Immature natural killer cell (primary cell): Measurements from ENCODE around the gene IL4I1. TPM values are rescaled to one million over a fixed set of nuclear protein-coding genes. Genes with fewer than 3 reads are reported as not detected.

ENCODE experiments used
- DNase-seq, 3 donors: peaks; one replicate each; pipeline ENCODE4 v3.0.0; 2022; ENCODE audit warnings: mixed read lengths in 1 of 3
- H3K27ac Mint-ChIP-seq, 6 donors: one replicate each; pipeline ENCODE4 v1.8.0; 2020; ENCODE audit warnings: mixed read lengths in 6 of 6, mild to moderate bottlenecking in 5 of 6, inconsistent platforms in 4 of 6, moderate library complexity in 3 of 6
- H3K27me3 Mint-ChIP-seq, 3 donors: one replicate each; pipeline ENCODE4 v1.8.0; 2020 to 2021; ENCODE audit warnings: low read depth in 3 of 3, mild to moderate bottlenecking in 3 of 3, mixed read lengths in 3 of 3, moderate library complexity in 3 of 3, inconsistent platforms in 1 of 3
- H3K36me3 Mint-ChIP-seq, 3 donors: one replicate each; pipeline ENCODE4 v1.8.0; 2020; ENCODE audit warnings: mixed read lengths in 3 of 3, inconsistent platforms in 2 of 3, mild to moderate bottlenecking in 2 of 3
- H3K4me1 Mint-ChIP-seq, 2 donors: one replicate each; pipeline ENCODE4 v1.8.0; 2020; ENCODE audit warnings: inconsistent platforms in 2 of 2, mild to moderate bottlenecking in 2 of 2, mixed read lengths in 2 of 2, moderate library complexity in 1 of 2
- H3K4me3 Mint-ChIP-seq, 5 donors: one replicate each; pipeline ENCODE4 v1.8.0; 2020; ENCODE audit warnings: mild to moderate bottlenecking in 5 of 5, mixed read lengths in 5 of 5, inconsistent platforms in 3 of 5, moderate library complexity in 3 of 5
- H3K9me3 Mint-ChIP-seq, 6 donors: one replicate each; pipeline ENCODE4 v1.8.0; 2020; ENCODE audit warnings: mild to moderate bottlenecking in 6 of 6, mixed read lengths in 6 of 6, inconsistent platforms in 4 of 6, moderate library complexity in 3 of 6
- polyA plus RNA-seq, 3 donors: library from polyadenylated mRNA; unstranded; fragments of 300-500 nt; fragmentation: Illumina TruSeq; gene quantifications; one replicate each; pipeline ENCODE4 v1.2.3, GENCODE V29; 2021

The IL4I1 gene
- polyA plus RNA-seq, 3 donors from 2014 or later: 0.27 to 0.40 TPM; not detected in 1

- no peak overlapping the region for H3K4me3 Mint-ChIP-seq
- peaks cover 18 to 29% of the 10 kb centered on the region in 2 donors for H3K4me1 Mint-ChIP-seq
- H3K27me3 Mint-ChIP-seq: peaks cover 0 to 1% (median 0%) of the 10 kb centered on the region in 3 donors
- DNase-seq: no peak
- peak overlapping the region in 1 of 6 donors; percentile 43 for H3K27ac Mint-ChIP-seq
- peaks cover 0 to 12% (median 4%) of the 10 kb centered on the region in 3 donors for H3K36me3 Mint-ChIP-seq
- no peaks in the 10 kb centered on the region for H3K9me3 Mint-ChIP-seq
Measured at GRCh38 chr19:49920624-49921363, 24.1 kb upstream of the IL4I1 start.

DNA sequence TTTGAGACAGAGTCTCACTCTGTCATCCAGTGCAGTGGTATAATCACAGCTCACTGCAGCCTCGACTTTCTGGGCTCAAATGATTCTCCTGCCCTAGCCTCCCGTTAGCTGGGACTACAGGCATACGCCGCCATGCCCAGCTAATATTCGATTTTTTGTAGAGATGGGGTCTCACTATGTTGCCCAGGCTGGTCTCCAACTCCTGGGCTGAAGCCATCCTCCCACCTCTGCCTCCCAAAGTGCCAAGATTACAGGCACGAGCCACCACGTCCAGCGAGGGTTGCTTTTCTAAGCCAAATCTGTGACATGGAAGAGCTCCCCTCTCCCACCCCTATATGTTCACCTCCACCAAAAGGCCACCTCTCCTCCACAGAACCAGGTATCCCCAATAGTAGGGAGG, 21.4 kb upstream of the IL4I1 start:
- DNase-seq: no peak
- Mint-ChIP-seq H3K9me3 (no peaks in the 10 kb centered on the region), H3K27me3 (peaks cover 0 to 1% (median 0%) of the 10 kb centered on the region in 3 donors), H3K36me3 (peaks cover 5 to 20% (median 10%) of the 10 kb centered on the region in 3 donors), H3K4me1 (peaks cover 19 to 21% of the 10 kb centered on the region in 2 donors), H3K27ac (peak overlapping the region in 1 of 6 donors; percentile 36), H3K4me3 (no peak overlapping the region)

DNA sequence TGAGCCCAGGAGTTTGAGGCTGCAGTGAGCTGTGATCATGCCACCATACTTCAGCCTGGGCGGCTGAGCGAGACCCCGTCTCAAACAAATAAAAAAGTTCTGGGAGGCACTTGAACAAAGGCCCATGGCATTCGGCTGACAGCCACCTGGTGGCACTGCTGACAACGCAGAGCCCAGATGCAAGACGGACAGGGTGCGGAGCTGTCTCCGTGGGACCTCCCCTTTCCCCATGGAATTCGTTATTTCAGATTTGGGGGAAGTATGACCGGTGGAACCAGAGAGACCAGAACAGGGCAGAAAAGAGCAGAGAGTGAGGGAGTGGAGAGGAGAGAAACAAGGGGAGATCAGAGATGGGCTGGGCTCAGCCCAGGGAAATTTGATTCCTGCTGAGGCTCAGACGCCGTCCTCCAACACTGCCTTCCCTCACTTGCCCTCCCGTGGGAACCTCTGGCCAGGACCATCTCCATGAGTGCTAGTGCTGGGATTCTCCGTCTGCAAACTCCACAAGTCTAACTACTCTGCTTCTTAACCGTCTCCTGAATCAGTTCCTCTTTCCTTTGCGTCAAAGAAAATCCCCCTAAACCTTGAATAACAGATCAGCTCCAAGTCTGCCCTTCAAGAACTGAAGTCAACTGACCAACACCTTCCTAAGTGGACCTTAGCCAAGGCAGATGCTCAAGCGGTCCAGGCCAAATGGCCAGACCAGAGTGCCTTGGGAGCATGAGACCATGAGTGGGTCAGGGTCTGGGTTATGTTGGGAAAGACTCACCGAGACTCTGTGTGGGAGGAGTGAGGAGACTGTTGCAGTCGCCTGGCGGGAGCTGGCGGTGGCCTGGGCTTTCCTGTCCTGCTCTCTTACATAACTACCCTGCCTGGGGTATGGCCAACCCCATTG, 20.4 kb upstream of the IL4I1 start:
- DNase-seq: no peak
- peaks cover 8 to 20% (median 10%) of the 10 kb centered on the region in 3 donors for H3K36me3 Mint-ChIP-seq
- H3K4me1 Mint-ChIP-seq: peaks cover 17 to 21% of the 10 kb centered on the region in 2 donors
- H3K27me3 Mint-ChIP-seq: peaks cover 0 to 1% (median 0%) of the 10 kb centered on the region in 3 donors
- H3K4me3 Mint-ChIP-seq: no peak overlapping the region
- H3K9me3 Mint-ChIP-seq: no peaks in the 10 kb centered on the region
- no peak overlapping the region for H3K27ac Mint-ChIP-seq

DNA sequence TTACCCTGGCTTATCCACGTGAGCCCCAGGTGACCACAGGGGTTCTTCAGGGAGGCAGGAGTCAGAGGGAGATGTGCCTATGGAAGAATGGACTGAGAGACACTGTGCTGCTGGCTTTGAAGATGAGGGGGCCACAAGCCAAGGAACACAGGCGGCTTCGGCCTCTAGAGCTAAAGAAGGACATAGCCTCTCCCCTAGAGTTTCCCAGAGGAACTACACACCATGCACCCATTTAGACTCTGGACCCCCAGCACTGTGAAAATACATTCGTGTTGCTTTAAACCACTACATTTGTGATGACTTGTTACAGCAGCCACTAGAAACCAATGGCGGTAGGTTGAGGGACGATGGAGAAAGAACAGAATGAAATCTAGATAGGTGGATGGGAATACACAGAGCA, 18.6 kb upstream of the IL4I1 start:
- no peak for DNase-seq
- Mint-ChIP-seq H3K9me3 (no peaks in the 10 kb centered on the region), H3K4me1 (peaks cover 14 to 26% of the 10 kb centered on the region in 2 donors), H3K27me3 (peaks cover 0 to 1% (median 0%) of the 10 kb centered on the region in 3 donors), H3K36me3 (peaks cover 8 to 16% (median 14%) of the 10 kb centered on the region in 3 donors), H3K27ac (peak overlapping the region in 3 of 6 donors; percentile 18 to 86 (median 23)), H3K4me3 (no peak overlapping the region)

DNA sequence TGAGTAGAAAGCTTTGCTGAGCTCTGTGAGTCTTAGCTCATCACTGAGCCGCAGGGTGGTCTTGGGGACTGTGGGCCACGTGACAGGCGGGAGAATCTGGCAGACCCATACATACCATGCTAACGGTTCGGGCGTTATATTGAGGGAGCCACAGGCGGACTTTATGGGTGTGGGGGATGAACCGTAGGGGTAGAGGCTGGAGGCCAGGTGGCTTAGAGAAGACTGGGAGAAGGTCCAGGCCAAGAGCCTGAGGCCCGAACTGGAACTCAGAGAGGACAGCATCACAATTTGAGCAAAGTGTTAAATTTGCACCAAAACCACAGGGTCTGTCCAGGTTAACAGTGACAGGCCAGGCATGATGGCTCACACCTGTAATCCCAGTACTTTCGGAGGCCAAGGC, 17.0 kb upstream of the IL4I1 start:
- Mint-ChIP-seq H3K9me3 (no peaks in the 10 kb centered on the region), H3K36me3 (peaks cover 8 to 15% (median 14%) of the 10 kb centered on the region in 3 donors), H3K27ac (peak overlapping the region in 2 of 6 donors; percentile 23 to 55), H3K4me3 (no peak overlapping the region), H3K4me1 (peaks cover 11 to 19% of the 10 kb centered on the region in 2 donors), H3K27me3 (peaks cover 0 to 1% (median 0%) of the 10 kb centered on the region in 3 donors)
- no peak for DNase-seq

DNA sequence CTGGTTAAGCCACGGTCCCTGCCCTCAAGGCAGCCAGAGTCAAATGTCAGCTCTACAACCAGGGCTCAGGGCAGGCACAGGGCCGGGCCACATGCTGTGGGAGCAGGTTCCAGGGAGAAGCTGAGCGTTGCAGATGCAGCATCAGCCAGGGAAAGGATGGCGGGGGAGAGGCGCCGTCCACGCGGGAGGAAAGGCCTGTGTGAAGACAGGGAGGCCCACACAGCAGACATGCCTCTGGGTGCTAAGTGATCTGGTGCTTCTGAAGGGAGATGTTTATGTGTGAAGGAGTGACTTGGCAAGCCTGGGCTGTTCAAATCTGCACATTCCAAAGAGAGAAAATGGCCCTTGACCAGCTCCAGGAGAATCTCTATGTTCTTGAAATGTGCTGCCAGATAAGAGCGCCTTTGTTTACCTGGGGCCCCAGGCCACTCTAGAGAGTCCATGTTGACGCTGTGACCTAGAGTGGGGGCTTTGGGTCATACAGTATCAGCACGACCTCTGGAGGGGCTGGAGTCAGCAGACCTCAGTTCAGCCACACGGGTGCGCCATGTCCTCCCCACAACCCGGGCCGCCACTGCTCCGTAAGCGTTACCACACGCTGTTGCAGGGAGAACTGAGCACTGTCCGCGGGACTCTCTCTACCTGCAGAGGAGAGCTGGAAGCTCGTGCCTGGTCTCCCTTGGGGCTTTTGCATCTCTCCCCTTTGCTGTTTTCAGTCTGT, 16.4 kb upstream of the IL4I1 start:
- Mint-ChIP-seq H3K9me3 (no peaks in the 10 kb centered on the region), H3K27me3 (peaks cover 0 to 1% (median 0%) of the 10 kb centered on the region in 3 donors), H3K27ac (peak overlapping the region in 3 of 6 donors; percentile 9 to 42 (median 23)), H3K36me3 (peaks cover 8 to 15% (median 14%) of the 10 kb centered on the region in 3 donors), H3K4me3 (no peak overlapping the region), H3K4me1 (peaks cover 11 to 19% of the 10 kb centered on the region in 2 donors)
- DNase-seq: no peak

DNA sequence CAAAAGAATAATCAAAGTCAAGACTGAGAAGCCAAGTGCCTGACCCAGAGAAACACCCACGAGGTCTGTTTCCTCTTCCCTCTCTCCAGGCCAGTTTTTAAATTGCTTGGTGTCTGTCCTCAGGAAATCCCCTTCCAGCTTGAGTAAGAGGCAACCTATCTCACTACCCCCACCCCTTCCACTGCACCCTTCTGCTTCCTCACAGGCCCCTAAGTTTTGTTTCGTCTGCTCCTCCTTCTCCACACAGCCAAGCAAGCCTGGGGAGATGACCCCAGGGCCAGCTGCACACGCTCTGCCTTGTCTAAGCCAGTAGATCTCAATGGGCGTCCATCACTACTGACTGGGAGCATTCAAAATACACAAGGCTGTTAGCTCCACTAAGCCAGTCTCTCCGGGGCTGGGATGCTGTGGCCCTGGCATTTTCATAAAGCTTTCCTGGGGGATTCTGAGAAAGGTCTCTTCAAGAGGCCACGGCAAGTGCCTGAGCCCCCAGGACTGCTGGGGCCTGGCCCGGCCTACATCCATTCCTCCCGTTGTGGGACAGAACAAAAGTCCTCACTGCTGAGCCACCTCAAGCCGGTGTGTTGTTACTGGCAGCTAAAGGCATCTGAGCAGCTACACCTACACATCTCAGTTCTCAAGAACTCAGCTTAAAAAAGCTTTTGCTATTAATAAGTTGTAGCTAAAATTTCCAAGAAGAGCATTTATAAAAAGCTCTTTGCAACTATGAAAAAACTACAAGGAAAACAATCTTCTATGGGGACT, 14.9 kb upstream of the IL4I1 start:
- H3K36me3 Mint-ChIP-seq: peaks cover 9 to 15% (median 10%) of the 10 kb centered on the region in 3 donors
- H3K27ac Mint-ChIP-seq: peak overlapping the region; percentile 12 to 81 (median 72)
- DNase-seq: no peak
- H3K4me3 Mint-ChIP-seq: no peak overlapping the region
- H3K4me1 Mint-ChIP-seq: peaks cover 13 to 22% of the 10 kb centered on the region in 2 donors
- no peaks in the 10 kb centered on the region for H3K27me3 Mint-ChIP-seq
- H3K9me3 Mint-ChIP-seq: no peaks in the 10 kb centered on the region

- Mint-ChIP-seq H3K4me1 (peaks cover 13 to 19% of the 10 kb centered on the region in 2 donors), H3K36me3 (peaks cover 6 to 10% (median 8%) of the 10 kb centered on the region in 3 donors), H3K27ac (peak overlapping the region in 1 of 6 donors; percentile 57), H3K9me3 (no peaks in the 10 kb centered on the region), H3K4me3 (no peak overlapping the region), H3K27me3 (no peaks in the 10 kb centered on the region)
- no peak for DNase-seq
Measured at GRCh38 chr19:49910179-49910578, 13.5 kb upstream of the IL4I1 start.

DNA sequence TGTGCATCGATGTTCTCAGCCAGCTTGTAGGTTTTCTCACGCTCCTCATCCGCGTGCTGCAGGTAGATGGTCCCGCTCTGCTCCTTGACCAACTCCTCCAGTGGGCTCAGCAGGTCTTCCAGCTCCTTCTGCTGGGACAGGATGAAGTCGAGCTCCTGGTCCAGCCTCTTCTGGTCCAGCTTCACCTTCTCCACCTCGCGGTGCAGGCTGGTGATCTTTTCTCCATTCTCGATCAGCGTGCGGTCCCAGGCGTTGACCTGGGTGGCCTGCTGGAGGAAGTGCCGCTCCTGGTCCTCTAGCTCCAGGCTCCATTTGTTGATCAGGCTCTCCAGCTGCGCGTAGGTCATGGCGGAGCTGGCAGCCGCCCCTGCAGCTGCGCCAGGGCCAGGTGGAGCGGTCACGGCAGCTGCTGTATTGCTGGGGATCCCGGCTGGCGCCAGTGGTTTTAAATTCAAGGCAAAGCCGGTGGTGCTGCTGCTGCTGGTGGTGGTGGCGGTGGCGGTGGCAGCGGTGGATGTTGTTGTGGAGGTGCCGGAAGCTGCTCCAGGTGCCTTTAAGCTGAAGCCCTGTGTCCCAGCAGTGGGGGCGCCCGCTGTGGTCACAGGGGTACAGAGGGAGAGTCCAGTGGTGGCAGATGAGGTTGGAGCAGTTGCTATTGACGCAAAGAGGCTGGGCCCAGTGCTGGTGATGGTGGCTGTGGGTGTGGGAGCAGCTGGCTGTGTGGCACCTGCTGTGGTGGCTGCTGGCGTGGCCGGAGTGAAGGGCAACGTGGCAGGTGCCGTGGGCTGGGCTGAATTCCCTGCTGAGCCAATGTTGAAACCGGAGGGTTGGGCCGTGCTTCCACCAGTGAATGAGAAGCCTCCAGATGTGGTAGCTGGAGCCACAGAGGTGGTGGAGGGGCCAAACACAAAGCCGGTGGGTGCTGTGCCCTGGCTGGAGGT, 12.1 kb upstream of the IL4I1 start:
- Mint-ChIP-seq H3K36me3 (peaks cover 3 to 8% (median 4%) of the 10 kb centered on the region in 3 donors), H3K9me3 (no peaks in the 10 kb centered on the region), H3K4me1 (peaks cover 11 to 16% of the 10 kb centered on the region in 2 donors), H3K27me3 (no peaks in the 10 kb centered on the region), H3K27ac (no peak overlapping the region), H3K4me3 (no peak overlapping the region)
- DNase-seq: no peak

DNA sequence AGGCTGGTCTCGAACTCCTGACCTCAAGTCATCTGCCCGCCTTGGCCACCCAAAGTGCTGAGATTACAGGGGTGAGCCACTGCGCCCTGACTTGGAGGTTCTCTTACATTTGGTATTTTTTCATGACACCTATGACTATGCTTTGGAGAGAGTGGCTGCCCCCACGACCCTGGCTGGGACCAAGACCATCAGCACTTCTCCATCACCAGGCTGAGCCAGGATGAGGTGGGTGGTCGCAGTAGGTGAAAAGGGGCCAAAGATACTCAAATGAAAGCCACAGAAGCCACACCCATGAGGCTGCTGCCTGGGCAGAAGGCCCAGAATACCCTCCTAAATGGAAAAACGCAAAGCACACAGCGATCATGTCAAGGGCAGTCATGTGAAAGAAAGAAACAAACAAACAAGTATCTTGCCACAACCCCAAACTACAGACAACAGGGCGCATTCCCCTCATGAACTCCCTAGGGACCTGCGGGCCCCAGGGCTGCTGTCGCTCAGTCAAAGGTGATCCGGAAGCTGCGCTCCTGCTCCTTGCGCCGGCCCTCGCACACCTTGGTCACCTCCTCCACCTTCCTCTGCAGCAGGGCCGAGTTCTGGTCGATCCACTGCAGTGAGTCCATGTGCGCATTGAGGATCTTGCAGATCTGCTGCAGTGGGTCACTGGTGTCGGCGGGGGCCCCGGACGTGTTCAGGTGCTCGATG, 11.2 kb upstream of the IL4I1 start:
- H3K4me3 Mint-ChIP-seq: no peak overlapping the region
- H3K4me1 Mint-ChIP-seq: peaks cover 11 to 16% of the 10 kb centered on the region in 2 donors
- peak overlapping the region in 1 of 6 donors; percentile 19 for H3K27ac Mint-ChIP-seq
- H3K27me3 Mint-ChIP-seq: no peaks in the 10 kb centered on the region
- DNase-seq: no peak
- no peaks in the 10 kb centered on the region for H3K9me3 Mint-ChIP-seq
- H3K36me3 Mint-ChIP-seq: peaks cover 2 to 5% (median 4%) of the 10 kb centered on the region in 3 donors

- Mint-ChIP-seq H3K4me3 (no peak overlapping the region), H3K36me3 (peaks cover 2 to 4% (median 4%) of the 10 kb centered on the region in 3 donors), H3K4me1 (peaks cover 11 to 16% of the 10 kb centered on the region in 2 donors), H3K9me3 (no peaks in the 10 kb centered on the region), H3K27ac (peak overlapping the region in 1 of 6 donors; percentile 45), H3K27me3 (no peaks in the 10 kb centered on the region)
- no peak for DNase-seq
Measured at GRCh38 chr19:49906879-49907564, 10.3 kb upstream of the IL4I1 start.
